Testis (tissue), 3 donors: Measurements from ENCODE around the gene HECW1. TPM values are rescaled to one million over a fixed set of nuclear protein-coding genes. Genes with fewer than 3 reads are reported as not detected.

Source experiments
- DNase-seq: peaks from one replicate; pipeline ENCODE4 v3.0.0-alpha.2; 2019
- H3K27ac ChIP-seq, 2 donors: fragments of 200-600 bp; sonication (generic); one replicate each; pipeline ENCODE4 v1.5.1; 2019
- H3K27me3 ChIP-seq: fragments of 200-600 bp; sonication (generic); one replicate; pipeline ENCODE4 v1.5.1; 2019
- H3K36me3 ChIP-seq: fragments of 200-600 bp; sonication (generic); one replicate; pipeline ENCODE4 v1.5.1; 2017; ENCODE audit warnings: low read depth; ENCODE audit errors: missing control alignments
- H3K4me1 ChIP-seq: fragments of 200-600 bp; sonication (generic); one replicate; pipeline ENCODE4 v1.5.1; 2019
- H3K4me3 ChIP-seq, 2 donors: fragments of 200-600 bp; sonication (generic); one replicate each; pipeline ENCODE4 v1.5.1; 2017 to 2019
- H3K9me3 ChIP-seq: fragments of 200-600 bp; sonication (generic); one replicate; pipeline ENCODE4 v1.5.1; 2017
- POLR2A ChIP-seq: fragments of 450-650 bp; IDR thresholded peaks from one replicate; pipeline ENCODE4 v1.6.1; 2017; ENCODE audit warnings: antibody characterized with exemption, mild to moderate bottlenecking, moderate library complexity
- WGBS, 2 donors: methylation state at CpG; one replicate each; pipeline ENCODE4 v1.1.5; 2018; 5-methylcytosine and 5-hydroxymethylcytosine counted together
- intact Hi-C: fragments of 100-400 bp; cut with DNase I; formaldehyde crosslinking; loops from one replicate; pipeline ENCODE4 v1.15.1; 2023; ENCODE audit warnings: low total_unique reads
- polyA plus RNA-seq: library from polyadenylated mRNA; stranded (reverse); fragments of 350-450 nt; fragmentation: Illumina TruSeq; extraction: RNeasy Lipid Tissue Mini Kit (QIAGEN cat#74804); gene quantifications from one replicate; pipeline ENCODE4 v1.2.3, GENCODE V29; 2014; ENCODE audit warnings: low read depth, low replicate concordance; ENCODE audit not compliant: insufficient read depth
- total RNA-seq, 2 donors: library from RNA; depleted of rRNA; stranded (reverse); fragments of >200 nt; gene quantifications; one replicate each; pipeline ENCODE4 v1.2.3, GENCODE V29; 2016
- TF ChIP-seq, protein P1 (sequence below), 3 experiments: fragments of 450-650 bp in 2 of 3; fragments of 200-600 bp in 1 of 3; sonication (generic) in 1 of 3; IDR thresholded peaks; one replicate each; pipeline ENCODE4 v1.5.1; 2016 to 2019; ENCODE audit warnings: antibody characterized with exemption in 3 of 3, mild to moderate bottlenecking in 2 of 3, moderate library complexity in 1 of 3

Gene HECW1
- total and polyA plus RNA-seq, 3 donors from 2014 or later, result 3.2 to 14.5 (median 5.0) TPM

DNA sequence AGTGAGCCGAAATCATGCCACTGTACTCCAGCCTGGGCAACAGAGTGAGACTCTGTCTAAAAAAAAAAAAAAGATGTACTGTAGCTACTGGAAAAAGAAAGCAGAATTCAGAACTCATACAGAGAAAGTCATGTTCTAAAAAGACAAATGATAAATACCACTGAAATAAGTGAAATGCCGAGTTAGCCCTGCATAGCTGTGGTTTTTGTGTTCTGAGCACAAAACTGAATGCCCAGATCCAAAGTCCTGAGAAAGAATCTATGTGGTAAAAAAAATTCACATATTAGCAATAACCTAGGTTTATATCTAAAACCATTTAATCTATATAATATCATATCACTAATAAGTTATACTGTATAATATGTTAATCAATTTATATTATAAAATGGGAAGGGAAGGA, 29.3 kb upstream of the HECW1 start:
- H3K36me3 ChIP-seq, result no peaks in the 10 kb centered on the region
- H3K27ac ChIP-seq, result no peak overlapping the region
- TF ChIP-seq, protein P1, sequence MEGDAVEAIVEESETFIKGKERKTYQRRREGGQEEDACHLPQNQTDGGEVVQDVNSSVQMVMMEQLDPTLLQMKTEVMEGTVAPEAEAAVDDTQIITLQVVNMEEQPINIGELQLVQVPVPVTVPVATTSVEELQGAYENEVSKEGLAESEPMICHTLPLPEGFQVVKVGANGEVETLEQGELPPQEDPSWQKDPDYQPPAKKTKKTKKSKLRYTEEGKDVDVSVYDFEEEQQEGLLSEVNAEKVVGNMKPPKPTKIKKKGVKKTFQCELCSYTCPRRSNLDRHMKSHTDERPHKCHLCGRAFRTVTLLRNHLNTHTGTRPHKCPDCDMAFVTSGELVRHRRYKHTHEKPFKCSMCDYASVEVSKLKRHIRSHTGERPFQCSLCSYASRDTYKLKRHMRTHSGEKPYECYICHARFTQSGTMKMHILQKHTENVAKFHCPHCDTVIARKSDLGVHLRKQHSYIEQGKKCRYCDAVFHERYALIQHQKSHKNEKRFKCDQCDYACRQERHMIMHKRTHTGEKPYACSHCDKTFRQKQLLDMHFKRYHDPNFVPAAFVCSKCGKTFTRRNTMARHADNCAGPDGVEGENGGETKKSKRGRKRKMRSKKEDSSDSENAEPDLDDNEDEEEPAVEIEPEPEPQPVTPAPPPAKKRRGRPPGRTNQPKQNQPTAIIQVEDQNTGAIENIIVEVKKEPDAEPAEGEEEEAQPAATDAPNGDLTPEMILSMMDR (IDR thresholded peaks at IDR 0.05), result no peak
- TF ChIP-seq POLR2A, result no peak
- 83 to 91% methylated on average over 2 of the region's 2 CpGs for WGBS, 2 donors
- no peak overlapping the region for H3K4me3 ChIP-seq
- no peaks in the 10 kb centered on the region for H3K4me1 ChIP-seq
- H3K9me3 ChIP-seq, result no peaks in the 10 kb centered on the region
- no peaks in the 10 kb centered on the region for H3K27me3 ChIP-seq
- intact Hi-C loops, result no loop called here
- no peak for DNase-seq

DNA sequence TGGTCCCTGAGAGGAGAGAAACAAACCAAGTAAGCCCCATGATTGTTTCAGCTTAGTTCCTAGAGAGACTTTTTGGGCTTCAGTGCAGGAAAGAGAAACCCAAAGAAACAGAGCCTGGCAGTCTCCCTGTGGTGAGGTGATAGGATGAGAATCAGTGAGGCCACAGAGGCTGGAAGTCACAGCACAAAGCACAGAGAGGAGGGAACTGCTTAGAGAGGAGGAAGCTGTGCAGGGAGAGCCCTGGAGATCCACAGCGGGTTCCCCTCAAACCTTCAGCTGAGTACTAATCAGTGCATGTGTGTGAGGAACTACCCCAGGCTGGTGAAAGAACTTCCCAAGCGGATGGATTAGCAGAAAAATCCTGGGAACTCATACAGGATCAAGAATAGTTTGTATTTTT, 27.4 kb upstream of the HECW1 start:
- Histone ChIP-seq H3K27me3 (no peaks in the 10 kb centered on the region), H3K27ac (no peak overlapping the region), H3K36me3 (no peaks in the 10 kb centered on the region), H3K4me3 (no peak overlapping the region), H3K9me3 (no peaks in the 10 kb centered on the region), H3K4me1 (no peaks in the 10 kb centered on the region)
- intact Hi-C loops, result no loop called here
- no peak for DNase-seq
- 83 to 93% methylated on average over 2 of the region's 2 CpGs for WGBS, 2 donors
- TF ChIP-seq, protein P1 (IDR thresholded peaks at IDR 0.05), result no peak
- TF ChIP-seq POLR2A, result no peak

DNA sequence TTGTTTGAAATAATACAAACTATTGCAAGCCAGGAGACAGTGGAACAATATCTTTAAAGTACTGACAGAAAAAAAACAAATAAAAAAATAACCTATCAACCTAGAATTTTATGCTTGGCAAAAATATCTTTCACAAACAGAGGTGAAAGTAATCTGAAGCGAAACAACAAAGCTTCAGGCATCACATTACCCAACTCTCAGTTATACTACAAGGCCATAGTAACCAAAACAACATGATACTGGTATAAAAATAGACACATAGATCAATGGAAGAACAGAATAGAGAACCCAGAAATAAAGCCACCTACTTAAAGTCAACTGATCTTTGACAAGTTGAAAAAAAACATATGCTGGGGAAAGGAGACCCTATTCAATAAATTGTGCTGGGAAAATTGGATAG, 26.5 kb upstream of the HECW1 start:
- Histone ChIP-seq H3K27ac (no peak overlapping the region), H3K27me3 (no peaks in the 10 kb centered on the region), H3K4me3 (no peak overlapping the region), H3K4me1 (no peaks in the 10 kb centered on the region), H3K36me3 (no peaks in the 10 kb centered on the region), H3K9me3 (no peaks in the 10 kb centered on the region)
- intact Hi-C loops, result no loop called here
- no peak for DNase-seq
- 88 to 100% methylated on average over 1 of the region's 1 CpG for WGBS, 2 donors
- TF ChIP-seq, protein P1 (IDR thresholded peaks at IDR 0.05), result no peak
- no peak for TF ChIP-seq POLR2A

DNA sequence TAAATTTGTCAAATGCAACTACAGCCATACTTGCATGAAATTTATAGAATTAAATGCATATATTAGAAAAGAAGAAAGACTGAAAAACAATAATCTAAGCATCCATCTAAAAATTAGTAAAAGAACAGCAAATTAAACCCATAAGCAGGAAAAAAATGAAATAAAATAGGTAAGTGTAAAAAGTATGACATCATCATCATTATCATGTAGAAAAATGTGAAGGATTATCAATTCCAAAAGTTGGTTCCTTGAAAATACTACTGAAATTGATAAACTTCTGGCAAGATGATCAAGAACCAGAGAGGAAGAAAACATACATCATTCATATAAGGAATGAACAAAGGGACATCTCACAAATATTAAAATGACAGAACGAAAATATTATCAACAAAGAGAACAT, 19.6 kb upstream of the HECW1 start:
- H3K9me3 ChIP-seq, result no peaks in the 10 kb centered on the region
- no peak overlapping the region for H3K27ac ChIP-seq
- no peak for TF ChIP-seq POLR2A
- TF ChIP-seq, protein P1 (IDR thresholded peaks at IDR 0.05), result no peak
- intact Hi-C loops, result no loop called here
- no peak for DNase-seq
- no peaks in the 10 kb centered on the region for H3K27me3 ChIP-seq
- WGBS, 2 donors, result 64 to 75% methylated on average over 1 of the region's 1 CpG
- H3K4me3 ChIP-seq, result no peak overlapping the region
- H3K4me1 ChIP-seq, result no peaks in the 10 kb centered on the region
- no peaks in the 10 kb centered on the region for H3K36me3 ChIP-seq

DNA sequence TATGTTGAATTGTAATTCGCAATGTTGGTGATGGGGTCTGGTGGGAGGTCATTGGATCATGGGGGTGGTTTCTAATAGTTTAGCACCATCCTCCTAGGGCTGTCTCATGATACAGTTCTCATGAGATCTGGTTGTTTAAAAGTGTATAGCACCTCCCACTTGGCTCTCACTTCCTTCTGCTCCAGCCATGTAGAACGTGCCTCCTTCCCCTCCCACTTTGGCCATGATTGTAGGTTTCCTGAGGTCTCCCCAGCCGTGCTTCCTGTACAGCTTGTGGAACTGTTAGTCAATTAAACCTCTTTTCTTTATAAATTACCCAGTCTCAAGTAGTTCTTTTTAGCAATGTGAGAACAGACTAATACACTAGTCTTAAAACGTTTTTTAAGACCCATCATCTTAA, 15.6 kb upstream of the HECW1 start:
- WGBS, 2 donors, result 75% methylated on average over 4 of the region's 4 CpGs
- intact Hi-C loops, result no loop called here
- H3K27ac ChIP-seq, result no peak overlapping the region
- no peak overlapping the region for H3K4me3 ChIP-seq
- no peaks in the 10 kb centered on the region for H3K4me1 ChIP-seq
- no peaks in the 10 kb centered on the region for H3K9me3 ChIP-seq
- no peaks in the 10 kb centered on the region for H3K27me3 ChIP-seq
- TF ChIP-seq POLR2A, result no peak
- TF ChIP-seq, protein P1 (IDR thresholded peaks at IDR 0.05), result no peak
- no peak for DNase-seq
- H3K36me3 ChIP-seq, result no peaks in the 10 kb centered on the region
